Suprapubic skin (tissue), 3 donors: ENCODE data around the gene MOV10.

Experiments
- POLR2A ChIP-seq, 2 donors: fragments of 450-650 bp; IDR thresholded peaks; one replicate each; pipeline ENCODE4 v1.6.1; 2017; ENCODE audit warnings: antibody characterized with exemption in 2 of 2, mild to moderate bottlenecking in 2 of 2, moderate library complexity in 2 of 2
- TF ChIP-seq, protein P1 (sequence below), 2 donors: fragments of 200-600 bp in 1 of 2; fragments of 450-650 bp in 1 of 2; sonication (generic) in 1 of 2; IDR thresholded peaks; one replicate each; pipeline ENCODE4 v1.5.1; 2016 to 2019; ENCODE audit warnings: antibody characterized with exemption in 2 of 2, mild to moderate bottlenecking in 1 of 2, moderate library complexity in 1 of 2

DNA sequence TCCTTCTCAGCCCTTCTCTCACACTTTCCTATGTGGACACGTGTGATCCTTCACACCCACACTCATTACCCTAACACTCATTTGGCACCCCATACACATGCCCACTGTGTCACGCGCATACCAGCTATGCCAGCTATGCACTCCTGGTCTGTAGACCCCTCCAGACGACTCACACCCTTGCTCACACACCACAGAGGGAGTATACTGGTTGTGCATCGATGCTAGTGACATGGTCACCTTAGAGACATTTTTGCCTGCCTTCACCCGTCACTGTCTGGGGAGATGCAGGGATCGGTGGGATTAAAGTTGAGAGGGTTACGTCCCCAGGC is 49.0 kb downstream of the MOV10 start:
- TF ChIP-seq POLR2A (IDR thresholded peaks at IDR 0.05) = no peak
- TF ChIP-seq, protein P1, sequence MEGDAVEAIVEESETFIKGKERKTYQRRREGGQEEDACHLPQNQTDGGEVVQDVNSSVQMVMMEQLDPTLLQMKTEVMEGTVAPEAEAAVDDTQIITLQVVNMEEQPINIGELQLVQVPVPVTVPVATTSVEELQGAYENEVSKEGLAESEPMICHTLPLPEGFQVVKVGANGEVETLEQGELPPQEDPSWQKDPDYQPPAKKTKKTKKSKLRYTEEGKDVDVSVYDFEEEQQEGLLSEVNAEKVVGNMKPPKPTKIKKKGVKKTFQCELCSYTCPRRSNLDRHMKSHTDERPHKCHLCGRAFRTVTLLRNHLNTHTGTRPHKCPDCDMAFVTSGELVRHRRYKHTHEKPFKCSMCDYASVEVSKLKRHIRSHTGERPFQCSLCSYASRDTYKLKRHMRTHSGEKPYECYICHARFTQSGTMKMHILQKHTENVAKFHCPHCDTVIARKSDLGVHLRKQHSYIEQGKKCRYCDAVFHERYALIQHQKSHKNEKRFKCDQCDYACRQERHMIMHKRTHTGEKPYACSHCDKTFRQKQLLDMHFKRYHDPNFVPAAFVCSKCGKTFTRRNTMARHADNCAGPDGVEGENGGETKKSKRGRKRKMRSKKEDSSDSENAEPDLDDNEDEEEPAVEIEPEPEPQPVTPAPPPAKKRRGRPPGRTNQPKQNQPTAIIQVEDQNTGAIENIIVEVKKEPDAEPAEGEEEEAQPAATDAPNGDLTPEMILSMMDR (IDR thresholded peaks at IDR 0.05) = no peak
